GM12874 (cell line): ENCODE measurements around the gene BARX1.
A peak's percentile ranks its signal among the peaks of the same experiment; 100 is the strongest.

Source experiments
- CTCF ChIP-seq: IDR thresholded peaks from 2 replicates; pipeline ENCODE4 v1.5.1; 2011; ENCODE audit warnings: low read depth, mild to moderate bottlenecking, control low read depth, low read length, moderate library complexity; ENCODE audit not compliant: insufficient read depth

The BARX1 gene

GRCh38 chr9:93908591-93909241, 46.4 kb downstream of the BARX1 start:
- 0 out of 2 replicates have a peak, but pooled peaks have one; percentile 6 for TF ChIP-seq CTCF

- TF ChIP-seq CTCF = no peak
These were observed 47.5 kb downstream of the BARX1 start for GRCh38 chr9:93907551-93908199.

- TF ChIP-seq CTCF = no peak
These were observed 48.8 kb downstream of the BARX1 start for GRCh38 chr9:93906195-93906880.

- no peak for TF ChIP-seq CTCF
These were observed 49.6 kb downstream of the BARX1 start for GRCh38 chr9:93905473-93906133.

- TF ChIP-seq CTCF = no peak
These were observed 50.3 kb downstream of the BARX1 start for GRCh38 chr9:93904649-93905472.

GRCh38 chr9:93903886-93904648, 51.1 kb downstream of the BARX1 start:
- TF ChIP-seq CTCF = no peak
